A549 (cell line): ENCODE measurements around the gene MYH15.

Experiments used
- CBX8 ChIP-seq: fragments of 200-600 bp; sonication (generic); IDR thresholded peaks from 2 replicates; pipeline ENCODE4 v1.6.1; 2016
- CEBPB ChIP-seq, 2 experiments: fragments of >200 bp in 1 of 2; sonication (Bioruptor Twin) in 1 of 2; formaldehyde crosslinking in 1 of 2; IDR thresholded peaks; 2 replicates each; pipeline ENCODE4 v1.6.1; 2012 to 2016
- CHD2 ChIP-seq: fragments of 150-350 bp; IDR thresholded peaks from 2 replicates; pipeline ENCODE4 v1.6.1; 2014; ENCODE audit warnings: low read length; ENCODE audit not compliant: partially characterized antibody
- CHD4 ChIP-seq: fragments of 200-600 bp; sonication (generic); IDR thresholded peaks from 2 replicates; pipeline ENCODE4 v1.6.1; 2016; ENCODE audit warnings: antibody characterized with exemption, mild to moderate bottlenecking, borderline replicate concordance
- EP300 ChIP-seq, 2 experiments: fragments of >200 bp; sonication (Bioruptor Twin); formaldehyde crosslinking; IDR thresholded peaks; 2 replicates in 1 of 2; 3 replicates in 1 of 2; pipeline ENCODE4 v1.6.1; 2016 to 2017
- PHF8 ChIP-seq: fragments of 200-600 bp; sonication (generic); IDR thresholded peaks from 2 replicates; pipeline ENCODE4 v1.6.1; 2016; ENCODE audit warnings: low read depth, mild to moderate bottlenecking, antibody characterized with exemption, moderate library complexity, borderline replicate concordance
- POLR2A ChIP-seq: IDR thresholded peaks from 2 replicates; pipeline ENCODE4 v1.6.1; 2012; ENCODE audit warnings: mild to moderate bottlenecking, low read length
- RCOR1 ChIP-seq: fragments of 150-350 bp; IDR thresholded peaks from 2 replicates; pipeline ENCODE4 v1.6.1; 2014; ENCODE audit warnings: antibody characterized with exemption, low read length, low read depth
- RFX5 ChIP-seq: fragments of 450-650 bp; IDR thresholded peaks from 2 replicates; pipeline ENCODE4 v1.7.1; 2014; ENCODE audit warnings: antibody characterized with exemption, mild to moderate bottlenecking, moderate library complexity
- TFCP2L1 ChIP-seq: fragments of 250-450 bp; sonication (Bioruptor Pico); IDR thresholded peaks from 2 replicates; pipeline ENCODE4 v1.5.0; 2021; ENCODE audit warnings: mild to moderate bottlenecking
- ZFP36 ChIP-seq: fragments of 450-650 bp; IDR thresholded peaks from 2 replicates; pipeline ENCODE4 v1.6.1; 2014; ENCODE audit warnings: borderline replicate concordance; ENCODE audit not compliant: partially characterized antibody
- TF ChIP-seq, protein P1 (sequence below): fragments of >200 bp; sonication (Bioruptor Twin); formaldehyde crosslinking; IDR thresholded peaks from 3 replicates; pipeline ENCODE4 v1.5.1; 2016
- TF ChIP-seq, protein P2 (sequence below): fragments of 250-450 bp; sonication (Bioruptor Pico); IDR thresholded peaks from 2 replicates; pipeline ENCODE4 v1.5.0; 2021; ENCODE audit warnings: mild to moderate bottlenecking, moderate library complexity, borderline replicate concordance

DNA sequence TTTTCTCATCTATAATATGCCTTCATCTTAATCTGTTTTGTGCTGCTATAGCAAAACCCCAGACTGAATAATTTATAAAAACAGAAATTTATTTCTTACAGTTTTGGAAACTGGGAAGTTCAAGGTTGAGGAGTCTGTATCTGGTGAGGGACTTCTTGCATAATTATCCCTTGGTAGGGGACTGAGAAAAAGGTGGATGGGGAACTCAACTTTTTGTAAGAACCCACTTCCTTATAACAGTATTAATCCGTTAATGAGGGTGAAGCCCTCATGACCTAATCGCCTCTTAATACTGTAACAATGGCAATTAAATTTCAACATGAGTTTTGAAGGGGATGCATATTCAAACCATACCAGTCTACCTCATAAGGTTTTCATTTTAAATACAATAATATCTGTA is 17.4 kb upstream of the MYH15 start:
- TF ChIP-seq CEBPB (IDR thresholded peaks at IDR 0.05) (no peak), CBX8 (no peak), EP300 (IDR thresholded peaks at IDR 0.05) (no peak), PHF8 (no peak), RCOR1 (no peak), CHD2 (no peak), POLR2A (no peak), RFX5 (no peak), TFCP2L1 (CRISPR knock-in tag) (no peak), CHD4 (no peak), ZFP36 (no peak)
- TF ChIP-seq, protein P1, sequence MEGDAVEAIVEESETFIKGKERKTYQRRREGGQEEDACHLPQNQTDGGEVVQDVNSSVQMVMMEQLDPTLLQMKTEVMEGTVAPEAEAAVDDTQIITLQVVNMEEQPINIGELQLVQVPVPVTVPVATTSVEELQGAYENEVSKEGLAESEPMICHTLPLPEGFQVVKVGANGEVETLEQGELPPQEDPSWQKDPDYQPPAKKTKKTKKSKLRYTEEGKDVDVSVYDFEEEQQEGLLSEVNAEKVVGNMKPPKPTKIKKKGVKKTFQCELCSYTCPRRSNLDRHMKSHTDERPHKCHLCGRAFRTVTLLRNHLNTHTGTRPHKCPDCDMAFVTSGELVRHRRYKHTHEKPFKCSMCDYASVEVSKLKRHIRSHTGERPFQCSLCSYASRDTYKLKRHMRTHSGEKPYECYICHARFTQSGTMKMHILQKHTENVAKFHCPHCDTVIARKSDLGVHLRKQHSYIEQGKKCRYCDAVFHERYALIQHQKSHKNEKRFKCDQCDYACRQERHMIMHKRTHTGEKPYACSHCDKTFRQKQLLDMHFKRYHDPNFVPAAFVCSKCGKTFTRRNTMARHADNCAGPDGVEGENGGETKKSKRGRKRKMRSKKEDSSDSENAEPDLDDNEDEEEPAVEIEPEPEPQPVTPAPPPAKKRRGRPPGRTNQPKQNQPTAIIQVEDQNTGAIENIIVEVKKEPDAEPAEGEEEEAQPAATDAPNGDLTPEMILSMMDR, result no peak
- TF ChIP-seq, protein P2, sequence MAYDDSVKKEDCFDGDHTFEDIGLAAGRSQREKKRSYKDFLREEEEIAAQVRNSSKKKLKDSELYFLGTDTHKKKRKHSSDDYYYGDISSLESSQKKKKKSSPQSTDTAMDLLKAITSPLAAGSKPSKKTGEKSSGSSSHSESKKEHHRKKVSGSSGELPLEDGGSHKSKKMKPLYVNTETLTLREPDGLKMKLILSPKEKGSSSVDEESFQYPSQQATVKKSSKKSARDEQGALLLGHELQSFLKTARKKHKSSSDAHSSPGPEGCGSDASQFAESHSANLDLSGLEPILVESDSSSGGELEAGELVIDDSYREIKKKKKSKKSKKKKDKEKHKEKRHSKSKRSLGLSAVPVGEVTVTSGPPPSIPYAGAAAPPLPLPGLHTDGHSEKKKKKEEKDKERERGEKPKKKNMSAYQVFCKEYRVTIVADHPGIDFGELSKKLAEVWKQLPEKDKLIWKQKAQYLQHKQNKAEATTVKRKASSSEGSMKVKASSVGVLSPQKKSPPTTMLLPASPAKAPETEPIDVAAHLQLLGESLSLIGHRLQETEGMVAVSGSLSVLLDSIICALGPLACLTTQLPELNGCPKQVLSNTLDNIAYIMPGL (CRISPR knock-in tag), result no peak
